HG02938 (cell line): ENCODE results near the gene DHX30.
"Not testable (repeated sequence)": the region's sequence is repeated elsewhere in the genome, so short reads cannot be mapped to it uniquely, and the experiment has no call there.

Experiments
- ATAC-seq: cut with Tn5 transposase; IDR thresholded peaks from one replicate; pipeline ENCODE4 v1.9.1; 2021; ENCODE audit warnings: mild to moderate bottlenecking, moderate library complexity; ENCODE audit not compliant: unreplicated experiment

The DHX30 gene

DNA sequence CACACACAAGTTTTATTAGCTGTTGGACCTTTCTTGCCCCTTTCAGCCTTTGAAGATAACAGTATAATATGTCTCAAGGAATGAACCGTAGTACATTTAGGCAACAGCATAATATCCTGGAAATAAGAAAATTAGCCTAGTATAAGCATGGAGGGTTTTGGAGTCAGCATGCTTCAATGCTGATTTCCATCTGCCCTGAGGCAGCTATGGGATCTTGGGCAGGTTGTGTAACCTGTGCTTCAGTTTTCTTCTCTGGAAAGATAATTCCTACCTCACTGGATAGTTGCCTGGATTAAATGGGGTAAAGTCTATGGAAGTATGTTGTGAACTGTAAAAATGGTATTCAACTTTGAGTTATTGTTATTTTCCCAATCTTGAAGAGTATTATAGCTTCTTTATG, 1.6 kb downstream of the DHX30 start:
- ATAC-seq, result no peak

DNA sequence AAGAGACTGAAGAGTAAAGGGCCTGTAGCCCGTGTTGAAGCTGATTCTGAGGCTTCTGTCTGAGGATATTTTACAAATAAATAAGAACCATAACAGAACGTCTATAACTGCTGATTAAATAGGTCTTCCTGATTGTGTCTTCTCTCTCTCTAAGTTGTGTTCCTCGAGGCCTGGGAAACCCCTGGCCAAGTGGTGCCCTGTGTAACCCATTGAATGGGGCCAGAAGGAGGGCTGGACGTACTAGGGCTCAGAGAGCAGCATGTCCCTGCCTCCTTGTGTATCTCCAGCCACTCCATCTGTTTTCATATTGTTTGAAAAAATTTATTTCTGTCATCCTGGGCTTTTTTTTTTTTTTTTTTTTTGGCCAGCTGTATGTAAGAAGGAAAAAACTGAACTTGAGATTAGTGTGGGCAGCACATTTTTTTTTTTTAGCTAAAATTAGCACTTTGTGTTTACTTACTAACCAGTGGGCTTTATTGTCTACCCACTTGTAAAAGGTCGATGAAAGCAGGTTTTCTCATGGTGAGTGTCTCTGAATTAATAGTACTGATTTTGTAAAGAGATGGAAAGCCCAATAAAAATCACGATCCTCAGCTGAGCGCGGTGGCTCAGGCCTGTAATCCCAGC, 10.7 kb downstream of the DHX30 start:
- ATAC-seq, result no peak

DNA sequence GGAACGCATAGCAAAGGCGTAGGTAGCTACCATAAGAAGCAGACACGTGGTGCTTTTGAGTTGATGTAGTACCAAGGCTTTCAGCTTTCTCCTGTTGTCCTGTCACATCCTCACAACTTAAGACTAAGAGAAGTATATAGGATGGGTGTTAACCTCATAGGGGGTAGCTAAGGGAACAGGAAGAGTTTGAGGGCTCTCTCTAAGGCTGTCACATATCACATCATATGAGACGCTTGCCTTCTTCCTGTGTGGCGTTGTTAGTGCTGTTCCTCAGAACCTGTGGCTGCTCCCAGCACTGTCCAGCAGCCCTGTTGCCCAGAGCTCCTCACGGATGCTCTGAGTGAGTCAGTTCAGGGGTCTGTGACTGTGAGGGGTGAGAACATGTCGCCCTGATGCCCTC, 14.7 kb downstream of the DHX30 start:
- ATAC-seq, result no peak

DNA sequence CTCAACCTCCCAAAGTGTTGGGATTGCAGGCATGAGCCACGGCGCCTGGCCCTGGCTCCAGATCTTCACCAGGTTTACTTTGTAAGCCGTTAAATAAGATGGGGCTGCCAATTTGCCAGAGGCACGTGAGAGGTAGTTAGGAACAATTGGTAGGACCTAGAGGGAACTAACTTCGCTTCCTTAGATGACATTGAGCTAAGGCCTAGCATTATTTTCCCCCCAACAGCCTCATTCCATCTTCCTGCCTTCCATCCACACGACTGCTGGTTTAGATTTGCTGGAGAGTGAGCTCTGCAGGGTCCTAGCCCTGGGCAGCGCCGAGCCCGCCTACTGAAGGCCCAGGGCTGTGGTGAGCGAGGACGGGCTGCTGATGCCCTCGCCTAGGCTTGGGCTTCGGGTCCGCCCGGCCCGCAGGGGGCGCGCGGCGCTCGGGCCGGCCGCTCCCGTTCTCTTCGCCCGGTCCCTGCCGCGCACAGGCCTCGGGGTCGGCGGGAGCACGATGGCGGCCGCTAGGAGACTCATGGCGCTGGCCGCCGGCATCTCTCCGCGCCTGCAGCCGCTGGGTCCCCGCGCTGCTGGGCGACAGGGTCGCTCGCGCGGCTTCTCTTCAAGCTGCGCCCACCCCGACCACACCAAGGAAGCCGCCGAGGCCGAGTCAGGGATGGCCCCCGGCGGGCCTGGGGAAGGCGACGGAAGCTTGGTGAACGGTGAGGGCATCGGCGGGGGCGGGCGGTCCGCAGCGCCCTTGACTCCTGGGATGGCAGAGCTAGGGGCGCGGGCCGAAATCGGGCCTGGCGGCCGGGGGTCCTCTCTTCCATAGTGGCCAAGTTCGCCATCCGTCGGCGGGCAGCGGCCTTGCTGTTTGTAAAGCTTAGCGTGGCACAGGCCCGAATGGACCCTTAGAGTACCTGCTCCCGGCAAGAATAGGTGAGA, 21.9 kb downstream of the DHX30 start:
- no peak for ATAC-seq

DNA sequence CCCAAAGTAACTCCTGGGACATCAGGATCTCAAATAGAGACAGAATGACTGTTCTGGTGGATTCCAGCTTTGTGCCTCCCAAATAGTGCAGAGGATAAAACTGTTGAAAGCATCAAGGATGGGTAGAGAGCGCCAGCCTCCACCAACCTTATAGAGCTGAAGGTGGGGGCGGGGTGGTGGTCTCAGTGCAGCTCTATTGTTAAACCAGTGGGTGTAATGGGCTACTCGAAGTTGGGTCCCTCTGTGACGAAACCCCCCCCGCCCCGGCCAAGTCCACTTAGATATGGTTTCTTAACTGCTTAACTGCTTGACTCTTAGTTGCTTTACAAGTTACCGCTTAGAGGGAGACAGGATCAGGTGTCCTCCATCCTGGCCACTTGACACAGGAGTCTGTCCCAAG, 22.7 kb downstream of the DHX30 start:
- no peak for ATAC-seq

GRCh38 chr3:47829482-47829881, 26.5 kb downstream of the DHX30 start:
- not testable (repeated sequence) for ATAC-seq

DNA sequence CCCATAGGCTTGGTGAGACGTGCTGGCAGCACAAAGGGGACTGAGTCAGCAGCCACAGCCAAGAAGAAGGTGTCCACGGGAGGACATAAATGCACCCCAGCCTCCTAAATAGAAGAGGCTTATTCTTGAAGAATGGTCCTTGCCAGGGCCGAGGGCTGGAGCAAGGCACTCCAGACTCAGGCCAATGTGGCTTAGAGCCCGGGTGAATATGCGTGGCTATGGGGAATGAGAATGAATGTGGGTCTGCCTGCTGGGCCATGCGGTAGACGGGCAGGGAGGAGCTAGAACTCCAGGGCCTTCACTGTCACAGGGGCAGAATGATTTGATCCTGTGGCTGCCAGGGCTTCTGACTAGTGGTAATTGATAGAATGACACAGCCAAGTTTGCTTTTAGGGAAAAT, 34.0 kb downstream of the DHX30 start:
- no peak for ATAC-seq

DNA sequence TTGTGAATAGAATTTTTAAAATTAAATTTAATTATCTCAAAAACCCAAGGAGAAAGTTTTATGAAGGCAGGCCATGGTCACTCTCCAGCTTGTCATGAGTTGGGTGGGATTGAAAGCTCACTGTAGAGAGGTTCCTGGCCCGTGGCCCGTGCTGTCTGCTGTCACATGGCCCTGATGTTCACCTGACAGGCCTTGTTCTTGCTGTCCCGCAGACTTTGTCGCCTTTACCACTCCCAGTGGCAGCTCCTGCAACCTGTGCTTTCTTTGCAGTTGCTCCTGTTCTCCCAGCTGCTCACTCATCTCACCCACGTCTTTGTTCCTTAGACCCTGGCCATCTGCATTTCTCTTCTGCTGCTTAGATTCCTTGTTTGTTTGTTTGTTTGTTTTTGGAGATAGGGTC, 35.6 kb downstream of the DHX30 start:
- no peak for ATAC-seq

DNA sequence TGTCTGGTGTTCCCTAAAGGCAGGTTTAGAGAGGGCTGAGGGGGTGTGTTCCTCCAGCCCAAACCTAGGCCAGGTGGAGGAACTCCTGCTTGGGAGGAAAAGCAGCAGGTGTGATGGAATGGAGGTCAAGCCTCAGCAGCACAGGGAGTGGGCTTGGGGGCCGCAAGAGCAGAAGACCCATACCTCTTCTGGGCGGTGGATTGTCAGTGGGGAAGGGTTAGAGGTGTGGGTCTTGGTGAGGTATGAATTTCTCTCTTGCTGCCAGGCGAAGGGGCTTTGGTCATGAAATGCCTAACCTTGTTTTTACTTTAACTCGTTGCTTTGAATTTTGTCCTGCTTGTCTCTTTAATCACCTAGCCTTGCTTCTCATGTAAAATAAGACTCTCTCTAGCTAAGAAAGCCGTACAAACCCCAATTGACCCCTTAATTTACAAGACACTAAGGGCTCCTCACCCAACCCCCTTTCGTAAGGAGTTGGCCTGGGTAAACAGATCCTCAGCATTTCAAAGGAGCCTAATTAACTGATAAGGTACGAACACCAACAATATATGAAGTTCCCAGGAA, 38.9 kb downstream of the DHX30 start:
- ATAC-seq, result no peak

- ATAC-seq, result no peak
These were observed 43.4 kb downstream of the DHX30 start for GRCh38 chr3:47846186-47846879.

- ATAC-seq, result no peak
These were observed 43.9 kb downstream of the DHX30 start for GRCh38 chr3:47846880-47847248.

- ATAC-seq, result no peak
These were observed 44.3 kb downstream of the DHX30 start for GRCh38 chr3:47847260-47847659.

DNA sequence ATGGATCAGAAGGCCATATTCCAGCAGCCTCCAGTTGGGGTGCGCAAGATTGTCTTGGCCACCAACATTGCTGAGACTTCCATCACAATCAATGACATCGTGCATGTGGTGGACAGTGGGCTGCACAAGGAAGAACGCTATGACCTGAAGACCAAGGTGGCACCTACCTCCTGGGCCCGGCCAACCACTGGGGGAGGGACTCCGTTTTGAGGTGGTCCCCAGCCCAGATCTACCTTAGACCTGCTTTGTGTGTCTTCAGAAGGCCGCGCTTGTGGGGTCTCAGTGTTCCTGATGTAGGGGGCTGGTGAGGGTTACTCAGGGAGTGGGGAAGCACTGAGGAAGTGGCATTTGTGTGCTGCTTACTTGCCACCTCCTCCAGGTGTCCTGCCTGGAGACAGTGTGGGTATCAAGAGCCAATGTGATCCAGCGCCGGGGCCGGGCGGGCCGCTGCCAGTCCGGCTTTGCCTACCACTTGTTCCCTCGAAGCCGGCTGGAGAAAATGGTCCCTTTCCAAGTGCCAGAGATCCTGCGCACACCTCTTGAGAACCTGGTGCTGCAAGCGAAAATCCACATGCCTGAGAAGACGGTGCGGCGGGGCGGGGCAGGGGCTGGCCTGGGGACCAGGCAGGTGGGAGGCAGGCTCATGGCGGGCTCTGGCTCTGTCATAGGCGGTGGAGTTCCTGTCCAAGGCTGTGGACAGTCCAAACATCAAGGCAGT, 45.0 kb downstream of the DHX30 start:
- no peak for ATAC-seq

- no peak for ATAC-seq
These were observed 45.7 kb downstream of the DHX30 start for GRCh38 chr3:47848599-47849117.

- ATAC-seq, result no peak
These were observed 46.3 kb downstream of the DHX30 start for GRCh38 chr3:47849186-47849698.

- no peak for ATAC-seq
These were observed 47.0 kb downstream of the DHX30 start for GRCh38 chr3:47849699-47850563.

DNA sequence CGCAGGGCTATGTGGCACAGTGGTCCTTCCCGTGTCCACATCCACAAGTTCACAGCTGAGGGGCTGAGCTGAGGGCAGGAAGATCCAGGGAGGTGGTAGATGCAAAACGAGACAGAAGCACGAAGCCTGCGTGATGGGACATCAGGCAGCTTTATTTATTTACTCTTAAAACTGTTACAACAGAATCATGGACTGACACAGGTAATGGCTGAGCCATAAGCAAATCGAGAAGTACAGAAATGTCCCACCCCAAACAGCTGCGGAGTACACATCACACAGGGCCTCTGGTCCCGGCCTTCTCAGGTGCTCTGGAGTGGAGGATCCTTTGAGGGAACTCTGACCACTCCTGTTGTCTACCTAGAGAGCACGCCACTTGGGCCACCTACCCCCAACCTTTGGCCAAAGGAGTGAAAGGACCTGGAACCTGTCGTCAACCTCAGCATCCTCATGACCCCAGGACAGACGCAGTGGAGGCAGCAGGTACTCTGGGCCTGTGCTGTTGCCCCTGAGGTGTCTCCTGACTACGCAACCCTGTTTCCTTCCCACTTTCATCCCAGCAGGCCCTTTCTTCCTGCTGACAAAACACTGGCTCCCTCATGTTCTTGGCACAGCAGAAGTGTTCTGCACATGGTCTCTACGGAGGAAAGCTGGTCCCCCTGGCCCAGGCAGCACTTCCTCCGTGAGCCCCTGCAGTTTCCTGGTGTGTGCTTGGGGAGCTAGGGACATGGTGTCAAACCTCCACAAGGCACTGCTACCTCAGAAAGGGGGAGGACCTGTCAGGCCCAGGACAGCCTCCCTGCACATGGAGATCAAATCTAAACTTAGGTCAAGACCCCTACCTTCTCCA, 47.8 kb downstream of the DHX30 start:
- ATAC-seq, result no peak

- no peak for ATAC-seq
These were observed 49.1 kb downstream of the DHX30 start for GRCh38 chr3:47851888-47852603.
